Spleen (tissue), 7 donors: ENCODE measurements around the gene ELOA2.
"Not testable (repeated sequence)": the region's sequence is repeated elsewhere in the genome, so short reads cannot be mapped to it uniquely, and the experiment has no call there.

Experiments used
- POLR2A ChIP-seq, 3 donors: fragments of 450-650 bp; IDR thresholded peaks; one replicate each; pipeline ENCODE4 v1.5.1; 2017; ENCODE audit warnings: antibody characterized with exemption in 3 of 3, mild to moderate bottlenecking in 1 of 3
- TF ChIP-seq, protein P1 (sequence below), 11 experiments: fragments of 200-600 bp in 7 of 11; fragments of 450-650 bp in 4 of 11; sonication (generic) in 4 of 11; IDR thresholded peaks in 8 of 11; conservative IDR thresholded peaks in 3 of 11; 1 replicate in 7 of 11; 2 replicates in 4 of 11; pipeline versions ENCODE4 v1.4.0 to v1.8.0; 2016 to 2021; ENCODE audit warnings: antibody characterized with exemption in 11 of 11, inconsistent platforms in 4 of 11, mild to moderate bottlenecking in 1 of 11
- donor health status: DM: no; HTN: no; CAD: no; lungs with moderate emphysema.
- donor health status: DM: no; HTN: no; CAD: no.
- donor health status: DM: no; HTN: no; CAD: no.

DNA sequence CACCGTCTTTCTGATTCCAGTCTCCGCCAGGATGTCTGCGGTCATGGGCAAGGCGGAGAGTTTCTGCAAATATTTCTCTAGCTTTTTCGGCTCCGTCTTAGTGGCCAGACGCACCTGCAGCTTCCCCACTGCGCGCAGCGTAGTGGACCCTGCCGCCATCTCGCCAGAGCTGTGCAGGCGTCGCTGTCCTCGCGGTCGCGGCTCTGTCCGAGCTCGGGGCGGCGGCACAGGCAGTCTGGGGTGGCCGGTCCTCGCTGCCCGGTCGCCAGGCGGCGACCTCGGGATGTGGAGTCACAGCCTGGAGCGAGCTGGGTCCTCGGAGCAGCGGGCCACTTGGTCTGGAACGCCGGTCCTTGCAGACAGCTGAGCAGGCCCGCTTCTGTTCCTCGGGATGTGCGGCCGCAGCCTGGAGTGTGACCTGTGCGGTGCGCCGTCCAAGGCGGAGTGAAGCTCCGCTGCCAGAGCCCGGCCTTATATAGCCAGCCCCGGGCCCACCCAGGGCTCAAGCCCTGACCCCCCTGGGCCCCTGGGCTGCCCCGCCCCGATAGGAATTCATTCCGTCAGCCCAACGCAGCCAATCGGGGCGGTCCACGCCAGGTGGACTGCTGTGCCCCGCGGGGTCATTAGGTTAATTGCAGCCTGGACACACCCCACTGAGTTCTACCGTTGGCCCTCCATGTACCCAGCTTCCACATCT, 11.5 kb downstream of the ELOA2 start:
- not testable (repeated sequence) for TF ChIP-seq POLR2A (IDR thresholded peaks at IDR 0.05)
- TF ChIP-seq, protein P1, sequence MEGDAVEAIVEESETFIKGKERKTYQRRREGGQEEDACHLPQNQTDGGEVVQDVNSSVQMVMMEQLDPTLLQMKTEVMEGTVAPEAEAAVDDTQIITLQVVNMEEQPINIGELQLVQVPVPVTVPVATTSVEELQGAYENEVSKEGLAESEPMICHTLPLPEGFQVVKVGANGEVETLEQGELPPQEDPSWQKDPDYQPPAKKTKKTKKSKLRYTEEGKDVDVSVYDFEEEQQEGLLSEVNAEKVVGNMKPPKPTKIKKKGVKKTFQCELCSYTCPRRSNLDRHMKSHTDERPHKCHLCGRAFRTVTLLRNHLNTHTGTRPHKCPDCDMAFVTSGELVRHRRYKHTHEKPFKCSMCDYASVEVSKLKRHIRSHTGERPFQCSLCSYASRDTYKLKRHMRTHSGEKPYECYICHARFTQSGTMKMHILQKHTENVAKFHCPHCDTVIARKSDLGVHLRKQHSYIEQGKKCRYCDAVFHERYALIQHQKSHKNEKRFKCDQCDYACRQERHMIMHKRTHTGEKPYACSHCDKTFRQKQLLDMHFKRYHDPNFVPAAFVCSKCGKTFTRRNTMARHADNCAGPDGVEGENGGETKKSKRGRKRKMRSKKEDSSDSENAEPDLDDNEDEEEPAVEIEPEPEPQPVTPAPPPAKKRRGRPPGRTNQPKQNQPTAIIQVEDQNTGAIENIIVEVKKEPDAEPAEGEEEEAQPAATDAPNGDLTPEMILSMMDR (IDR thresholded peaks at IDR 0.05 in 8 of 11, conservative IDR thresholded peaks at IDR 0.05 in 3 of 11): not testable (repeated sequence)
